Measurements from ENCODE around the gene SETDB1. TPM values are rescaled to one million over a fixed set of nuclear protein-coding genes. Genes with fewer than 3 reads are reported as not detected.
A peak's percentile ranks its signal among the peaks of the same experiment; 100 is the strongest.

Gene SETDB1
- total and polyA plus RNA-seq, 7 donors, result 5.5 to 36.0 (median 24.5) TPM

GRCh38 chr1:151010346-151010726 is 84.2 kb downstream of the SETDB1 start:
- intact Hi-C loops (cut with DNase I), result no loop called here
- TF ChIP-seq EP300 (IDR thresholded peaks at IDR 0.05) (no peak), CTCF (IDR thresholded peaks at IDR 0.05) (no peak), POLR2A (IDR thresholded peaks at IDR 0.05) (no peak), POLR2AphosphoS5 (IDR thresholded peaks at IDR 0.05) (no peak)
- H3K9me3 ChIP-seq, result no peaks in the 10 kb centered on the region
- H3K27ac ChIP-seq, result no peak overlapping the region
- H3K36me3 ChIP-seq, result no peaks in the 10 kb centered on the region
- H3K27me3 ChIP-seq, result no peaks in the 10 kb centered on the region
- DNase-seq, result no peak
- H3K4me3 ChIP-seq, result no peak overlapping the region
- peaks cover 0 to 62% (median 49%) of the 10 kb centered on the region in 4 donors for H3K4me1 ChIP-seq
- WGBS, 2 donors, result 90 to 95% methylated on average over 3 of the region's 3 CpGs

GRCh38 chr1:151011154-151011850 is 85.1 kb downstream of the SETDB1 start:
- DNase-seq, result no peak
- Histone ChIP-seq H3K27ac (peak overlapping the region in 2 of 4 donors; percentile 20 to 73), H3K4me1 (peaks cover 0 to 54% (median 47%) of the 10 kb centered on the region in 4 donors), H3K9me3 (no peaks in the 10 kb centered on the region), H3K4me3 (no peak overlapping the region), H3K36me3 (no peaks in the 10 kb centered on the region), H3K27me3 (no peaks in the 10 kb centered on the region)
- WGBS, 2 donors, result 62 to 63% methylated on average over 4 of the region's 4 CpGs
- no peak for TF ChIP-seq CTCF (IDR thresholded peaks at IDR 0.05)
- no peak for TF ChIP-seq POLR2A (IDR thresholded peaks at IDR 0.05)
- no peak for TF ChIP-seq EP300 (IDR thresholded peaks at IDR 0.05)
- TF ChIP-seq POLR2AphosphoS5 (IDR thresholded peaks at IDR 0.05), result no peak
- intact Hi-C loops (cut with DNase I), result no loop called here

GRCh38 chr1:151012684-151013471 is 86.7 kb downstream of the SETDB1 start:
- intact Hi-C loops (cut with DNase I), result no loop called here
- H3K4me3 ChIP-seq, result no peak overlapping the region
- WGBS, 2 donors, result 44 to 80% methylated on average over 14 of the region's 14 CpGs
- TF ChIP-seq POLR2A (IDR thresholded peaks at IDR 0.05), result no peak
- TF ChIP-seq CTCF (IDR thresholded peaks at IDR 0.05), result no peak
- no peak for TF ChIP-seq POLR2AphosphoS5 (IDR thresholded peaks at IDR 0.05)
- no peak for TF ChIP-seq EP300 (IDR thresholded peaks at IDR 0.05)
- H3K27me3 ChIP-seq, result no peaks in the 10 kb centered on the region
- H3K27ac ChIP-seq, result peak overlapping the region in 3 of 4 donors; percentile 50 to 73 (median 64)
- DNase-seq, result no peak
- H3K9me3 ChIP-seq, result no peaks in the 10 kb centered on the region
- H3K36me3 ChIP-seq, result peaks cover 0 to 7% (median 0%) of the 10 kb centered on the region in 4 donors
- peaks cover 0 to 41% (median 35%) of the 10 kb centered on the region in 4 donors for H3K4me1 ChIP-seq

GRCh38 chr1:151013518-151013917 is 87.4 kb downstream of the SETDB1 start:
- Histone ChIP-seq H3K27me3 (no peaks in the 10 kb centered on the region), H3K9me3 (no peaks in the 10 kb centered on the region), H3K27ac (peak overlapping the region in 3 of 4 donors; percentile 50 to 73 (median 64)), H3K4me3 (no peak overlapping the region), H3K36me3 (peaks cover 0 to 13% (median 0%) of the 10 kb centered on the region in 4 donors), H3K4me1 (peaks cover 0 to 39% (median 33%) of the 10 kb centered on the region in 4 donors)
- DNase-seq, result no peak
- intact Hi-C loops (cut with DNase I), result no loop called here
- WGBS, 2 donors, result 31 to 55% methylated on average over 2 of the region's 2 CpGs
- TF ChIP-seq POLR2A (IDR thresholded peaks at IDR 0.05), result no peak
- TF ChIP-seq POLR2AphosphoS5 (IDR thresholded peaks at IDR 0.05), result peak in 1 of 4 donors; percentile 29

Other genes with a start within 250 kb of the SETDB1 start
- gene GOLPH3L, start 229.2 kb upstream of the SETDB1 start, total RNA-seq, result 10 to 100 TPM; 18.1 to 27.2 (median 20.7) TPM
- gene GOLPH3L, start 229.2 kb upstream of the SETDB1 start, polyA plus RNA-seq, result 10 to 100 TPM; 26.5 to 66.6 (median 49.9) TPM
- gene HORMAD1, start 205.5 kb upstream of the SETDB1 start, total RNA-seq, result not detected
- gene HORMAD1, start 205.5 kb upstream of the SETDB1 start, polyA plus RNA-seq, result under 1 TPM in 2 of 3 donors, not detected in 1; 0.32 to 0.69 TPM
- gene CTSS, start 160.6 kb upstream of the SETDB1 start, total RNA-seq, result 10 to 100 TPM; 16.3 to 63.3 (median 44.6) TPM
- gene CTSS, start 160.6 kb upstream of the SETDB1 start, polyA plus RNA-seq, result 100 to 1,000 TPM in 2 of 3 donors, 10 to 100 TPM in 1; 69.7 to 267 (median 264) TPM
- 100 to 1,000 TPM in 1 of 4 donors, 10 to 100 TPM in 3; 33.5 to 114 (median 82.7) TPM for gene CTSK, start 118.1 kb upstream of the SETDB1 start, total RNA-seq
- gene CTSK, start 118.1 kb upstream of the SETDB1 start, polyA plus RNA-seq, result 10 to 100 TPM in 2 of 3 donors, 1 to 10 TPM in 1; 7.6 to 66.3 (median 56.5) TPM
- gene ARNT, start 49.8 kb upstream of the SETDB1 start, total RNA-seq, result 10 to 100 TPM; 39.9 to 64.8 (median 56.6) TPM
- gene ARNT, start 49.8 kb upstream of the SETDB1 start, polyA plus RNA-seq, result 10 to 100 TPM; 19.1 to 22.8 (median 21.5) TPM
- not detected for gene CTXND2, start 39.2 kb upstream of the SETDB1 start, total RNA-seq
- gene CTXND2, start 39.2 kb upstream of the SETDB1 start, polyA plus RNA-seq, result not detected
- gene CERS2, start 48.5 kb downstream of the SETDB1 start, total RNA-seq, result 100 to 1,000 TPM in 1 of 4 donors, 10 to 100 TPM in 3; 68.7 to 103 (median 79.1) TPM
- 100 to 1,000 TPM in 1 of 3 donors, 10 to 100 TPM in 2; 50.6 to 115 (median 97.8) TPM for gene CERS2, start 48.5 kb downstream of the SETDB1 start, polyA plus RNA-seq
- gene ANXA9, start 55.9 kb downstream of the SETDB1 start, total RNA-seq, result under 1 TPM in 1 of 4 donors, not detected in 3; 0.36 TPM
- under 1 TPM in 2 of 3 donors, not detected in 1; 0.45 to 0.60 TPM for gene ANXA9, start 55.9 kb downstream of the SETDB1 start, polyA plus RNA-seq
- gene MINDY1, start 80.5 kb downstream of the SETDB1 start, total RNA-seq, result 10 to 100 TPM; 21.7 to 51.8 (median 27.0) TPM
- gene MINDY1, start 80.5 kb downstream of the SETDB1 start, polyA plus RNA-seq, result 10 to 100 TPM; 15.6 to 26.4 (median 22.1) TPM
- gene PRUNE1, start 82.1 kb downstream of the SETDB1 start, total RNA-seq, result 10 to 100 TPM; 16.7 to 33.9 (median 27.7) TPM
- 10 to 100 TPM; 15.5 to 18.7 (median 18.6) TPM for gene PRUNE1, start 82.1 kb downstream of the SETDB1 start, polyA plus RNA-seq
- under 1 TPM in 2 of 4 donors, not detected in 2; 0.28 to 0.36 TPM for gene BNIPL, start 110.2 kb downstream of the SETDB1 start, total RNA-seq
- gene BNIPL, start 110.2 kb downstream of the SETDB1 start, polyA plus RNA-seq, result under 1 TPM in 1 of 3 donors, not detected in 2; 0.47 TPM
- 1 to 10 TPM; 4.1 to 7.8 (median 7.0) TPM for gene C1orf56, start 121.4 kb downstream of the SETDB1 start, total RNA-seq
- gene C1orf56, start 121.4 kb downstream of the SETDB1 start, polyA plus RNA-seq, result 1 to 10 TPM in 2 of 3 donors, under 1 TPM in 1; 0.46 to 2.3 (median 1.2) TPM
- 10 to 100 TPM; 37.8 to 53.6 (median 47.1) TPM for gene CDC42SE1, start 133.3 kb downstream of the SETDB1 start, total RNA-seq
- 10 to 100 TPM; 35.4 to 82.8 (median 52.7) TPM for gene CDC42SE1, start 133.3 kb downstream of the SETDB1 start, polyA plus RNA-seq
- 1 to 10 TPM; 2.1 to 5.0 (median 4.1) TPM for gene MLLT11, start 134.0 kb downstream of the SETDB1 start, total RNA-seq
- gene MLLT11, start 134.0 kb downstream of the SETDB1 start, polyA plus RNA-seq, result 1 to 10 TPM in 1 of 3 donors, under 1 TPM in 2; 0.60 to 2.9 (median 0.69) TPM
- 10 to 100 TPM; 20.6 to 27.0 (median 25.3) TPM for gene GABPB2, start 144.4 kb downstream of the SETDB1 start, total RNA-seq
- gene GABPB2, start 144.4 kb downstream of the SETDB1 start, polyA plus RNA-seq, result 1 to 10 TPM; 3.6 to 7.9 (median 4.2) TPM
- 10 to 100 TPM in 2 of 4 donors, 1 to 10 TPM in 2; 5.0 to 20.6 (median 7.8) TPM for gene SEMA6C, start 220.3 kb downstream of the SETDB1 start, total RNA-seq
- gene SEMA6C, start 220.3 kb downstream of the SETDB1 start, polyA plus RNA-seq, result 1 to 10 TPM in 2 of 3 donors, under 1 TPM in 1; 0.23 to 4.1 (median 1.2) TPM
- gene TNFAIP8L2, start 230.3 kb downstream of the SETDB1 start, total RNA-seq, result 1 to 10 TPM; 1.9 to 9.5 (median 7.5) TPM
- 10 to 100 TPM; 11.4 to 12.7 (median 12.6) TPM for gene TNFAIP8L2, start 230.3 kb downstream of the SETDB1 start, polyA plus RNA-seq
- gene LYSMD1, start 239.5 kb downstream of the SETDB1 start, total RNA-seq, result 10 to 100 TPM; 15.5 to 22.7 (median 19.0) TPM
- 1 to 10 TPM; 4.2 to 7.9 (median 7.8) TPM for gene LYSMD1, start 239.5 kb downstream of the SETDB1 start, polyA plus RNA-seq
- 10 to 100 TPM; 17.5 to 24.2 (median 19.8) TPM for gene SCNM1, start 239.8 kb downstream of the SETDB1 start, total RNA-seq
- 10 to 100 TPM; 35.4 to 42.4 (median 35.6) TPM for gene SCNM1, start 239.8 kb downstream of the SETDB1 start, polyA plus RNA-seq
- 1 to 10 TPM in 1 of 4 donors, not detected in 3; 1.1 TPM for gene TMOD4, start 249.6 kb downstream of the SETDB1 start, total RNA-seq
- gene TMOD4, start 249.6 kb downstream of the SETDB1 start, polyA plus RNA-seq, result 1 to 10 TPM in 1 of 3 donors, under 1 TPM in 1, not detected in 1; 0.07 to 2.1 TPM

Measured in sigmoid colon (tissue), 7 donors.